ENCODE results near the gene TEKT4. TPM values are rescaled to one million over a fixed set of nuclear protein-coding genes. Genes with fewer than 3 reads are reported as not detected.
"Not testable (repeated sequence)": the region's sequence is repeated elsewhere in the genome, so short reads cannot be mapped to it uniquely, and the experiment has no call there.

Gene TEKT4
- total RNA-seq, 1 donor: not detected

- H3K4me3 ChIP-seq (ENCODE audit: low read depth, low read length): no peak overlapping the region
- peak; percentile 4 for DNase-seq (ENCODE audit: low read depth)
- TF ChIP-seq CTCF (IDR thresholded peaks at IDR 0.05; ENCODE audit: insufficient read depth, low read length): peak; percentile 82
These were observed 3.2 kb downstream of the TEKT4 start for GRCh38 chr2:94874277-94874997.

- H3K4me3 ChIP-seq (ENCODE audit: low read depth, low read length): no peak overlapping the region
- no peak for TF ChIP-seq CTCF (IDR thresholded peaks at IDR 0.05; ENCODE audit: insufficient read depth, low read length)
- no peak for DNase-seq (ENCODE audit: low read depth)
These were observed 4.0 kb downstream of the TEKT4 start for GRCh38 chr2:94875064-94875819.

- H3K4me3 ChIP-seq (ENCODE audit: low read depth, low read length): no peak overlapping the region
- DNase-seq (ENCODE audit: low read depth): no peak
- no peak for TF ChIP-seq CTCF (IDR thresholded peaks at IDR 0.05; ENCODE audit: insufficient read depth, low read length)
These were observed 4.7 kb downstream of the TEKT4 start for GRCh38 chr2:94875820-94876522.

GRCh38 chr2:94876523-94876863, 5.3 kb downstream of the TEKT4 start:
- no peak for DNase-seq (ENCODE audit: low read depth)
- TF ChIP-seq CTCF (IDR thresholded peaks at IDR 0.05; ENCODE audit: insufficient read depth, low read length): no peak
- H3K4me3 ChIP-seq (ENCODE audit: low read depth, low read length): no peak overlapping the region

- no peak for TF ChIP-seq CTCF (IDR thresholded peaks at IDR 0.05; ENCODE audit: insufficient read depth, low read length)
- H3K4me3 ChIP-seq (ENCODE audit: low read depth, low read length): no peak overlapping the region
- no peak for DNase-seq (ENCODE audit: low read depth)
These were observed 5.9 kb downstream of the TEKT4 start for GRCh38 chr2:94877129-94877528.

DNA sequence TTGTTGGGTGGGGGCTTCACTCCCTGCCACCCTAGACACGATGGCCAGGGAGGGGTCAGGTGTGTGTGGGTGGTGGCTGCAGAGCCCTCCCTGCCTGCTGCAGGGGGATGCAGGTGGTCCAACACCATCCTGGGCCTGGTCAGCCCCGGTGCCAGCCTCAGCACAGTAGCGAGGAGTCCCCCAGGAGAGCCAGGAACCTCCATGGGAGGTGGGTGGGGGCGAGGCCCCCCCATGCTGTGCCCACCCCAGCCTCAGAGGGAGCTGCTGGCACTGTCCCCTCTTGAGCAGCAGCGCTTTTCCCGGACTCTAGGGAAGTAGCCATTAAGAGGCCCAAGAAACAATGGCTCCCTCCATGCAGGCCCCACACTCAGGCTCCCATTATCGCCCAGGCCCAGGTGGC, 7.3 kb downstream of the TEKT4 start:
- DNase-seq (ENCODE audit: low read depth); H3K4me3 ChIP-seq (ENCODE audit: low read depth, low read length): not testable (repeated sequence)

DNA sequence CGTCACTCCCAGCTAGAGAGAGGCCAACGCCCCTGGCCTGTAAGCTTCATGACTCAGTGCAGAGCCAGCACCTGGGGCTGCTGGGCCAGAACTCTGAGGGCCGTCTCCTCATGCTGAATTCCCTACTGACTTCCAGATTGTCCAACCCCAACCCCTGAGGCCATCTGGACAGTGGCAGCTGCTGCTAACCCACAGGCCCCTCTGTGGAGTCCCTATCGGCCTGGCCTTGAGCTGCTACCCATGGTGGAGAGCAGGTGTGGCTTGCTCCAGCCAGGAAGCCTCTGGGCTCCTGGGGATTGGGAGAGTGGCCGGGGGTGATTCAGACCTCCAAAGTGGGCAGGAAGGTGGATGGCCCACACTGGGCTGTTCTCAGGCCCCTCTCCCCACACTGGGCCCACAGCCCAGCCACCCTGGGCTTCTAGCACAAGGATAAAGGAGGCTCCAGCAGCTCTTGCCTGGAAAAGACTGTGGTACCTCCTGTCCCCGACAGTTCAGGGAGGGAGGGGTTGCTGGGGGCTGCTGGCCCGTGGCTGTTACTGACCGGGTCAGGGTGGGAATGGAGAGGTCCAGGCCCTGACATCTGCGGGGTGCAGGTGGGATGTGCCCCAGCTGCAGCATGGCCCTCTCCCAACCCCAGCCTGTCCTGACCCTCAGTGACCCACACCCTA, 8.2 kb downstream of the TEKT4 start:
- no peak overlapping the region for H3K4me3 ChIP-seq (ENCODE audit: low read depth, low read length)
- no peak for TF ChIP-seq CTCF (IDR thresholded peaks at IDR 0.05; ENCODE audit: insufficient read depth, low read length)
- no peak for DNase-seq (ENCODE audit: low read depth)

Data from fibroblast of the aortic adventitia (primary cell).